GM18511 (cell line): ENCODE results near the gene CLEC4M.

Experiments
- ATAC-seq: cut with Tn5 transposase; IDR thresholded peaks from one replicate; pipeline ENCODE4 v1.9.1; 2021; ENCODE audit warnings: mild to moderate bottlenecking, moderate library complexity; ENCODE audit not compliant: unreplicated experiment

The CLEC4M gene, protein sequence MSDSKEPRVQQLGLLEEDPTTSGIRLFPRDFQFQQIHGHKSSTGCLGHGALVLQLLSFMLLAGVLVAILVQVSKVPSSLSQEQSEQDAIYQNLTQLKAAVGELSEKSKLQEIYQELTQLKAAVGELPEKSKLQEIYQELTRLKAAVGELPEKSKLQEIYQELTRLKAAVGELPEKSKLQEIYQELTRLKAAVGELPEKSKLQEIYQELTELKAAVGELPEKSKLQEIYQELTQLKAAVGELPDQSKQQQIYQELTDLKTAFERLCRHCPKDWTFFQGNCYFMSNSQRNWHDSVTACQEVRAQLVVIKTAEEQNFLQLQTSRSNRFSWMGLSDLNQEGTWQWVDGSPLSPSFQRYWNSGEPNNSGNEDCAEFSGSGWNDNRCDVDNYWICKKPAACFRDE

GRCh38 chr19:7762719-7763293 lies at the start of gene CLEC4M:
CLEC4M (plus strand) TSS chr19:7763243; CDS start chr19:7763267, 24 bp downstream.
- ATAC-seq, result no peak

- no peak for ATAC-seq
These were observed 47.4 kb upstream of the CLEC4M start for GRCh38 chr19:7715671-7716070.

DNA sequence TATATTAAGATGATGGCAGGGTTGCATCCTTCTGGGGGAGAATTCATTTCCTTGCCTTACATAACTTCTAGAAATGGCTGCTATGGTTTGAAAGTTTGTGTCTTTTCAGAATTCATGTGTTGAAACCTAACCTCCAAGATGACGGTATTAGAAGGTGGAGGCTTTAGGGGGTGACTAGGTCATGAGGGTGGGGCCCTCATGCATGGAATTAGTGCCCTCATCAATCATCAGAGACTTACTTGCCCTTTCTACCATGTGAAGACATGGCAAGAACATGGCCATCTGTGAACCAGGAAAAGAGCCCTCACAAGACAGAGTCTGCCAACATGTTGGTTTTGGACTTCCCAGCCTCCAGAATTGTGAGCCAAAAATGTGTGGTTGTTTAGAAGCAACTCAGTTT lies 46.3 kb upstream of the CLEC4M start:
- ATAC-seq, result no peak

GRCh38 chr19:7718668-7719067 lies 44.4 kb upstream of the CLEC4M start:
- no peak for ATAC-seq

GRCh38 chr19:7720351-7720750 lies 42.7 kb upstream of the CLEC4M start:
- ATAC-seq, result no peak

- no peak for ATAC-seq
These were observed 40.8 kb upstream of the CLEC4M start for GRCh38 chr19:7722231-7722651.

GRCh38 chr19:7725791-7726190 lies 37.3 kb upstream of the CLEC4M start:
- ATAC-seq, result no peak

GRCh38 chr19:7729211-7729610 lies 33.8 kb upstream of the CLEC4M start:
- ATAC-seq, result no peak

GRCh38 chr19:7729831-7730285 lies 33.2 kb upstream of the CLEC4M start:
- no peak for ATAC-seq

GRCh38 chr19:7730286-7731217 lies 32.5 kb upstream of the CLEC4M start:
- no peak for ATAC-seq

- ATAC-seq, result no peak
These were observed 31.8 kb upstream of the CLEC4M start for GRCh38 chr19:7731218-7731595.

DNA sequence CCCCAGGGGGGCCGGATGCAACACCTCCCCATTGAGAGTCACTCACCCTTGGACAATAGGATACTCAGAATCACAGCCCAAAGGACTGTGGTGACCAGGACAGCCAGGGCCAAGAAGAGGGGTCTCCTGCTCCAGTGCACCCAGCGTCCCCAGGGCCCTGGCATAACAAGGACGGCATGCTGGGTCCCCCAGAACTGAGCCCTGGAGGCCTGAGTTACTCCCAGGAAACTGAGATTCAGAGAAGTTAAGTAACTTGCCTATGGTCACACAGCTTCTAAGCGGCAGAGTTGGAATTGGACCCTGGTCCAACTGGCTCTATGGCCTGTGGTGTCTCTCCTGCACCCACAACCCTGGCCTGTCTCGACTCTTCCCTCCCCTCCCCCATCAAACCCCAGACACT lies 31.4 kb upstream of the CLEC4M start:
- ATAC-seq, result no peak

DNA sequence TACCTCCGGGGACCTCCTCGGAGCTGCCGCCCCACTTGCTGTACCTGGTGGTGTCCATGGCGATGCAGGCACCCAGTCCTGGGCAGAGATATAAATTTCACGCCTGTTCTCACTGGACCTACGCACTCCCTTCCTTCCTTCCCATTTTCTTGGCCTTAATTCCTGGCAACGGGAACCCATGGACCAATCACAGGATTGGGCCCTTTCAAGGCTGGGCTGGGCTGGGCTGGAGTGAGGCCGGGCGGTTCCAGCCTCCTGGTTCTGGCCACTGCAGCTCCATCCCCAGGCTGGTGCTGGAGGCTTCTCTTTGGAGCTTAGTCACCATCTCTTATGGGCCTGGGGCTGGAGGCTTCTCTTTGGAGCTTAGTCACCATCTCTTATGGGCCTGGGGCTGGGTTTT lies 31.0 kb upstream of the CLEC4M start, which contains the start of gene CLEC4G:
Gene CLEC4G (minus strand): TSS at position 66 of the 400 bp plus-strand sequence. CDS start 8 bp downstream, at position 58.
- no peak for ATAC-seq

GRCh38 chr19:7733376-7733775 lies 29.7 kb upstream of the CLEC4M start:
- no peak for ATAC-seq

DNA sequence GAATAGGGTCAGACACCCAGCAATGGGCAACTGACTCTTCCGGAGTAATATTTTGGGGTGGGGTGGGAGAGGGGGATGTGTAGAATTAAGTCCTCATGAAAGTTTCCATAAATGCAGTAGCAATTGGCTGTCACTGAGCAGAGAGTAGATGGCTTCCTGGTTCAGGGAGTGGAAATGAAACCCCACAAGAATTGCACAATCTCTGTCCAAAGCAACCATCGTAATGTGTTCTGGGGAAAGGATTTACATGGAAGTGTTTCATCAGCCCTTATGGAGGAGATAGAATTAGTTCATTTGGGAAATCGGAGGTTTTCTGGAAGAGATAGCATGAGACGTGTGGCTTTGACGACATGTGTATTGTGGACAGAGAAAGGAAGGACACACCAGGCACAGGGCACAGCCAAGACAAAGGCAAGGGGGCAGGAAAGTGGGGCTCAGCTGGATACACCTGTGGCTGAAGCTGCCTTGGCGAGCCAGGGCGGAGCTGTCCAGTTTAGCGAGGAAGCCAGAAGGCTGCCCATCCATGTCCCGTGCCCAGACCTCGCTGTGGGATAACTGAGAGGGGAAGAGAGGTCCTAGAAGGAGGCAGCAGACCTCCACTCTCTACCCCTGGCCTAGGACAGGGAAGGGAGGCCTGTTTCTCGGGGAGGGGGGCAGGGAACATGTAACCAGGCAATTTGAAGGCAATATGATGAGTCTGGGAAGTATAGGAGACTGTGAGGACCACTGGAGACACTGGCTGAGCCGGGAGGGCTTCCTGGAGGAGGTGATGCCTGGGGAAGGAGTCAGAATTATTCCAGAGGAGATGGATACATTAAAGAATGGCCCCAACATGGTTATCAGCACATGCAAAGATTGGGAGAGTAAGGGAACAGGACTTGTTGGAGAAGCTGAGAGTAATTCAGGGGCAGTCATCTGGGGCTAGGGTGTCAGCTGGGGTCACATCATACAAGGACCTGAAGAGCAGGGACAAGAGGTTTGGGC lies 28.5 kb upstream of the CLEC4M start:
- ATAC-seq, result no peak

- ATAC-seq, result no peak
These were observed 26.9 kb upstream of the CLEC4M start for GRCh38 chr19:7736148-7736547.

DNA sequence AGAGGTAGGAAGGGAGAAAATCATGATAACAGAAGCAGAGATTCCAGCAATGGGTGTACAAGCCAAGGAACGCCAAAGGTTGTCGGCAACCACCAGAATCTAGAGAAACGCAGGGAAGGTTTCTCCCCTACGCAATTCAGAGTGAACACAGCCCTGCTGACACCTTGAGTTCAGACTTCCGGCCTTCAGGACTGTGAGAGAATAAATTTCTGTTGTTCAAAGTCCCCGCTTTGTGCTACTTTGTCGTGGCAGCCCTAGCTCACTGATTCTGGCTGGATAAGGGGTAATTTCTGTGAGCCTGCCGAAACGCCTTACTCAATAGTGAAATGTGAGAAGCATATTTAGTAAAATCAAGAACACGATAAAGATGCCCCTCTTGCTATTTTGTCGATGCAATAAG lies 25.8 kb upstream of the CLEC4M start:
- ATAC-seq, result no peak

DNA sequence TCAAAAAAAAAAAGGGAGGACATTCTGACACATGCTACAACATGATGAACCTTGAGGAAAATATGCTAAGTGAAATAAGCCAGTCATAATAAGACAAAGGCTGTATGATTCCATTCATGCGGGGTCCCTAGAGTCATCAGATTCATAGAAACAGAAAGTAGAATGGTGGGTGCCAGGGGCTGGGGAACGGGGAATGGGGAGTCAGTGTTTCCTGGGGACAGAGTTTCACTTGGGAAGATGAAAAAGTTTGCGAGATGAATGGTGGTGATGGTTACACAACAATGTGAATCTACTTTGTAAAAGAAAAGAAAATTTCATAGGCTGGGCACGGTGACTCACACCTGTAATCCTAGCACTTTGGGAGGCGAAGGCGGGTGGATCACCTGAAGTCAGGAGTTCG lies 25.0 kb upstream of the CLEC4M start:
- no peak for ATAC-seq

GRCh38 chr19:7739211-7739755 lies 23.8 kb upstream of the CLEC4M start:
- ATAC-seq, result no peak
